ENCODE results near the gene MACROH2A1.

The MACROH2A1 gene

DNA sequence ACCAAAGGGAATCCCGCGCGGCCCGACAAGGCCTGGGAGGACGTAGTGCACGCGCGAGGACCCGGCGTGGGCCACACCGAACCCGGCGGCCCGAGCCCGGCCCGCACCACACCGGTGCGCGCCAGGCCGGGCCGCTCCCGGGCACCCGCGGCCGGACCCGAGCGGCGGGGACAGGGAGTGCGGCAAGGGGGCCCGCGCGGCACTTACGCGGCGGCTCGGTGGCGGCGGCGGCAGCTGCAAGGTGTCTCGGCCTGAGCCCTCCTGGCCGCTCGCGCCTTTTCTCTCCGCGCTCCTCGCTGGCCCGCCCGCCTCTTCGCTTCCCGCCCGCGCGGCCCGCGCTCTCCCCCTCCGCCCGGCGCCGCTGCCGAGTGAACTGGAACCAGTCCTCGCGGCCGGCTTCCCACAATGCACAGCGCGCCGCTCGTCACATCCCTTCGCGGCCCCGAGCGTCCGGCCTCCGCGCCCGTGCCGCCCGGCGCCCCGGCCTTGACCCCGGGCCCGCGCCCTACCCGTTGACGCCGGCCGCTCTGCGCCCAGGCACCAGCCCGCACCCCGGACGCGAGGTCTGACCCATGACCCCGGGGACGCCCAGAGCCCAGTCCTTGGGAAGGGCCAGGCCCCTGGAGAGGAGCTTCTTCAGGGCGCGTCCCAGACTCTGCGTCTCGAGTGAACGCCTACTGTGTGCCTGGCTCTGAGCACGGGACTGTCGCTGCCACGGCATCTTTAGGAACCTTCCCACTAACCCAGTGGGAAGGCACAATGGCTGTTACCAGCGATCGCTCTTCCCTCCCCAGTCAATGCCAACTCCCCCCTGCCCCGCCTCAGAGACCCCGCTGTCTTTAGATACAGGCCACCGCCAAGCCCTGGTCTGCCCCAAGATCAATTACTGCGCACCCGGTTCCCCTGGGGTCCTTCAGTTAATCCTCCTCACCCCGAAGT is at the start of gene MACROH2A1:
TSS of gene MACROH2A1 (minus strand) at position 377 of the 939 bp plus-strand sequence. CDS start 10,138 bp downstream, outside the sequence.
- DNase-seq, result peak; percentile 82 to 83

DNA sequence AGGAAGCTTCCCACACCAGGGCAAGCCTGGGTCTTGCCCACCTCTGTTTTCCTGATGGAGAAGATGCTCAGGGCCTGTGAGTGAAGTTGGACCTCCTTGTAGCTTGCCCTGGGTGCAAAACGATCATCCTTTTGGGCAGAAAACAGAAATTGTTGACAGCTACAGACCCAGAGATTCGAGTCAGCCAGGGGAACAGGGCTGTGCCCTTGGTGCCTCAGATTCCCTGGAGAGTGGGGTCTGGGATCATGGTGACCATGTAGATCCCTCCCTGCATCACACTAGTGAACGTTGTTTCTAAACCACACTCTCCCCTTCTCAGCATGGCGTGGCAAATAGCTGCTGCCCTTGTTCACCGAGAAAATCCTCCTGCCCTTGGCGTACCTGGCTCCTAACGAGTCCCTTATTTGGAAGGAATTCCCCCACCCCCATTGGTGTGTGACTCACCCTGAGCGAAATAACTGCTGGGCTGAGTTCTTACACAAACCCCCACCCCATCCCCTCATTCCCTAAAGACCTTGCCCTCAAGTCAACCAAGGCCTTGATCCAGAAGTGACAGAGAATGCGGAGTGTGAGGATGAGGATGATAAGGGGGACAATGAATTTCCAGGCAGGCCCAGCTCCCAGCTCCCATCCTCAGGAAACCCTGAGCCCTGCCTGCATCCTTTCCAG is 49.2 kb upstream of the MACROH2A1 start:
- DNase-seq, result no peak

DNA sequence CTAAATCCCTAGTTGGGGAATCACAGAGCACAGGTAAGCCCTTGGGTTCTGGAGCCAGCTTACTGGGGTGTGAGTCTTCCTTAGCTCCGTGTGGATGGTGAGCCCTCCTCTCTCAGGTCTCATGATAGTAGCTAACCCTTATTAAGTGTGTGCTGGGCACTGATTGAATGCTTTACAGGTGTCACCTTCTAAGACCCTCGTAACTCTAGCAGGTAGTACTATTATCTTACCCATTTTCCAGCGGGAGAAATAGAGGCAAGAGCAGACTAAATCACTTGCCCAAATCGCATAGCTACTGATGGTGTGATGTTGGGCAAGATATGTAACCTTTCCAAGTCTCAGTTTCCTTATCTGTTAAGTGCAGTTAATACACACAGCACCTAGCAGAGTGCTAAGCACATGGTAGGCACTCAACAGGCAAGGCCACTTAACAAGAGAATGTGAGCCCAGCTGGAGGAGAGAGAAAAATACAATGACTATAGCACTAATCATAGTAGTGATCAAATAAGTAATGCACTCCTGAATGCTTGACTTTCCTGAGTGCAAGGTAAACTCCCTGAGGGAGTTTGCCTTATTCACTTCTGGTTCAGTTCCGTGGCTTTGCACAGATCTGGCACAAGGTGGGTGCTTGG is 48.4 kb upstream of the MACROH2A1 start, which contains the start of gene DCANP1:
TSS of gene DCANP1 (minus strand) at position 51 of the 632 bp plus-strand sequence. CDS start 240 bp downstream, outside the sequence.
- DNase-seq, result no peak

DNA sequence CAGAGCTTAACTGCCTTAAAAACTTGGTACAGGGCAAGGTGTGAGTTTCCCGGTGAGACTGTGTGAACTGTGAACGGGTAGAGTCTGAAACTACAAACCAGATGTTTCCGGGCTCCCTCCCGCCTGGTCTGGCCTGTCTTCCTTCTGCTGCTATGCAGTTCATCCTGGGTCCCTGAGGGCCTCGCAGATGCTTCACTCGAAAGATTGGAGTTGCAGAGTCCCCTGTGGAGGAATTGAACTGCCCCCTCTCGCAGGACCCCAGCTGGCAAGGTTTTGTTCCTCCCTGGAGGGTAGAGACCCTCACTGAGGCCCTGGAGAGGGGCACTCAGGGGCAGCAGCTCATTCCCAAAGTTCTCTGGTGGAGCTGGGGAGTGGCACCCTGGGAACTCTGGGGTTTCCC is 47.6 kb upstream of the MACROH2A1 start:
- DNase-seq, result no peak

DNA sequence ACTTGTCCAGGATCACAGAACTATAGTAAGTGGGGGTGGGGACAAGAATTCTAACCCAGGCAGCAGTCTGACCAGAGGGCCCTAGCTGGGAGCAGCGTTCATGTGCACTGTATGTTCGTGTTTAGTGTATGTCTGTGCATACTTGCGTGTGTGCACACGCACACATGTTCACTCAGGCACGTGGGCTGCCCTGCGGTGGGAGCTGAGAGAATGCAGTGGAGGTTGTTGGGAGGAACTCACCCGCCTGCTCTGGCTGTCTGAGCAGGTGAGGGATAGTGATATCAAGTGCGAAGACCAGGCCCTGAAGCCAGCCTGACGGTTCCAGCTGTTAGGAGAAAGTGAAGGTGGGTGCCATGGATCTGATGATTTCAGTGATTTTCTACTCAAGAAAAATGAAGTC is 47.2 kb upstream of the MACROH2A1 start:
- no peak for DNase-seq

DNA sequence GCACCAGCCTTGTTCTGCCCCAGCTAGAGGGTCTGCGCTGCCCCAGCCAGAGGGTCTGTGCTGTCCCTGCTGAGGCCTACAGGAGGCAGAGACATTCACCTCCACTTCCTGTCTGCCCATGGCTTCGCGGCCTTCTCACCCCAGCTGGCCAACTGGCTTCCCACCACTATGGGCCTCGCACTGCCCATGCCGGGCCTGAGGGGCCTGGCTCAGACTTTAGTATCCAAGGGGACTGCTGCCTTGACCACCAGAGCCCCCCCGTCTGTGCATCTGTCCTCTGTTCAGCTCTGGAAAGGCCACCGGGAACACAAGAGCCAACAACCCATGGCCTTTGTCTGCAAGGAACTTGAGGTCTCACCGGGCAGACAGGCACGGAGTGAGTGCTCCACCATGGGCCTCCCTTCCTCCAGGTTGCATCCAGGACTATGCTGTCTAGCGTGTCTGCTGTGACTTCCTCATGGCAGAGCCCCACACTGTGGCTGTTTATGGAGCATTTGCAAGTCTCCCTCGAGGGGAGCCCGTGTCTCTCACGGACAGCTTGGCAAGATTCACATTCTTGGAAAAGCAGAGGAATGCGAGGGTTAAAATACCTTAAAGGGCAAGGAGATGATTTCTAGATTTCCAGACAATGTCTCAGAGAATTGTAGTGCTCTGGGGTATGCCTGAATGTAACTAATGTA is 46.4 kb upstream of the MACROH2A1 start:
- no peak for DNase-seq

DNA sequence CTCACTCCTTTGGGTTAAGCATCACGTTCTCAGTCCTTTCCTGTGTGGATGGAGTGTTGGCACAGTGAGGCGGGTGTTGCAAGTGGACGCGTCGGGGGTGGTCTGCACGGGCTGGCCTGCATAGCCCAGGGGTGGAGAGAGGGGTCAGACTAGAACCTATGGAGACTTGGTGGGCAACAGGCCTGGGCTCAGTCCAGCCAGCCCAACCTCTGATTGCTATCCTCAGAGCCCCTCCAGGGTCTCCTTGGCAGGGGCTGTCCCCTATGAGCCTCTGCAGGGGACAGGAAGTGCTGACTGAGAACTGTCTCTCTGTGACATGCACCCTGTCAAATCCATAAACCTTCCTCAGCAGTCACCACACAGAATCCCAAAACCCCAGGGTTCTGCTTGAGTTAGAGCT is 45.9 kb upstream of the MACROH2A1 start:
- DNase-seq, result no peak

DNA sequence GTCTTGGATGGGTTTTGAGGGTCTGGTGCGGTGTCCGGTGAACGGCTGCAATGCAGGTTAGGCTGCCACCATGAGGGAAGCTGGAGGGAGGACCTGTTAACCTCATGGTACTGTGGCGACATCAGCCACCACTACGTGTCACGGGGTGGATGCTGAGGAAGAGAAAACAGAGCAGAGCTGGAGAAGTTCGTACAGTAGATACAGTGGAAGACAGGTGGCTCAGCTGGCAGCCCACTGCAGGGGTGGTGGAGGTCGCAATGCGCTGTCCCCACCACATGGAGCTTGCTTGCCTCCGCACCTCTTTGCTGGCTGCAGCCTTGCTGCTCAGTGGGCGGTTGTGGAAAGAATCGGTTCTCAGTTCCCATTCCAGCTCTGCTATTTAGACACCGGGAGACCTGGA is 45.3 kb upstream of the MACROH2A1 start:
- DNase-seq, result no peak

DNA sequence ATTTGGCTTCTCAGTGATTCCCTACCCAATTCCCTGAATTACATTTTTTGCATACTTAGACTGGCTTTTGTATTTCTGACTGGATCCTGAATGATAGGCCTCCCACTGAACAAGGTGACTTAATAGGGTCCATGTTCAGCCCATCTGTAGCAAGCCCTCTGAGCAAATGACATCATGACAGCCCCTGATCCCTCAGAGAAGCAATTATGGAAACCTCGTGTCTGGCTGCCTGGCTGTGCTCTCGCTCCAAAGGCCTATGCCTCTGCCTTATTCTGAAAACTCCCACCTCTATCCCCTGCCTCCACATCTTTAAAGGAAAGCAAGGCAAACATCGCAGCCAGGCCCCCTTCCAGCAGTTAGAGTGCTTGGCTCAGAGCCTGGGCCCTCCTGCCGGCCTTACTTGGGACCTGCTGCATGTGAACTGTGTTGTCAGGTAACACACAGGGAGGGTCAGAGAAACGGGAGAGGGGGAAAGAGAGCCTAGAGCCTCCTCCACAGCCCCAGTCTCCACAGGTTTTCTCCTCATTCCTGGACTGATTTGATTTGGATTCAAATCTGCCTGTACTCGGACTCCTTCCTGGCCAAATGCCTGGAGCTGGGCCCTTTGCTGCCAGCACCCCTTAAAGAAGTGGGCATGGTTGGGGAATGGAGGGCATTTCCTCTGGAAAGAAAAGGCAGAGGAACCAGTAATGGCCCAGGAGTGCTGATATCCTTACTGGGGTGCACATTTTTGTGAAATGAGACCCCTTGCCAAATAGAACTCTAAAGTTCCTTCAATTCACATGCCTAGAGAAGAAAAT is 44.3 kb upstream of the MACROH2A1 start:
- no peak for DNase-seq

DNA sequence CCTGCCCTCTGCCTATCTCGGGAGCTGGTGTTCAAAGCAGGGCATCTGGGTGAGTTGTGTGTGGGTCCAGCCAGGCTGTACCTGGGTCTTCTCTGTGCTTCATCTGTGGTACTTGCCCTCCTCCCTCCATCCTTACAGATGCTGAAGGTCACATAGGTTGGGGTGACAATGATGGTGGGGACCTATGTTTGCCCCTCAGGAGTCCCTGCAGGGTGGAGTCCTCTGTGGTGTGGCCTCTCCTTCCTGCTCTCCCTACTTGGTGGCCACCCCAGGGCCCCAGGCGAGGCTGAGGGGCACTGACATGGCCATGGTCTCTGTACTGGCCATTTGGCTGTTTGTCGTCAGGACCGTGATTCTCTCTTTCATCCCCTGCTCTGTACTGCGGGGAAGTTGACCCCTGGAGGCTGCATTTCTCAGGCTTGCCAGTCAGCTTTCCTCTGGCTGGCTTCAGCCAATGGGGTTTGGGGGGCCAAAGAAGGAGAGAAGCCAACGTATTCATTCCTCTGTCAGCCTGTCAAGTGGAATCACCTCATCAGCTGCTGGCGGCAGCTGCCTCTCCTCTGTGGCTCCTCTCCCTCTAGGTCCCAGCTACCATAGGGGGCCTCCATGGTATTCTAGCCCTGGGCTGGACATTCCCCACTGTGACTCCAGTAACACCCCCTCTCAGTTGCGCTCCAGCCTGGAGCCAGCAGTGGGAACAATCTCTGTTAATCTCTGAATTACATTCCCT is 43.6 kb upstream of the MACROH2A1 start:
- DNase-seq, result no peak

DNA sequence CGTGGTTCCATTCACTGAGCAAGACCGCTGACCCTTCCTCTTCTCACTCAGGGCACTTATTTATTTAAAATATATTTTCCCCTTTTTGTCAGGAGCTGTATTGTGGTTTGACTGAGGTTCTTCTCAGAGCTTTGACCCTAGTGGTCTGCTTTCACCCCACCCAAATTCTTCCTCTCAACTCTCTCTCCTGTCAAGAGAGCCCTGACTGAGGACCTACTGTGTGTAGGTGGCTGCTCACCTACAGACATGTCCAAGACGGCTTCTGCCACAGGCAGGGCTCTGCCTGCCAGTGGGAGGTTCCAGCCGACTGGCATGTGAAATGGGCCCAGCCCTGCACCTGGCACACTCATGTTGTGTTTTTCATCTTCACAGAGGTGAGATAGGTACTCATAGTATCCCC is 42.9 kb upstream of the MACROH2A1 start:
- DNase-seq, result no peak

DNA sequence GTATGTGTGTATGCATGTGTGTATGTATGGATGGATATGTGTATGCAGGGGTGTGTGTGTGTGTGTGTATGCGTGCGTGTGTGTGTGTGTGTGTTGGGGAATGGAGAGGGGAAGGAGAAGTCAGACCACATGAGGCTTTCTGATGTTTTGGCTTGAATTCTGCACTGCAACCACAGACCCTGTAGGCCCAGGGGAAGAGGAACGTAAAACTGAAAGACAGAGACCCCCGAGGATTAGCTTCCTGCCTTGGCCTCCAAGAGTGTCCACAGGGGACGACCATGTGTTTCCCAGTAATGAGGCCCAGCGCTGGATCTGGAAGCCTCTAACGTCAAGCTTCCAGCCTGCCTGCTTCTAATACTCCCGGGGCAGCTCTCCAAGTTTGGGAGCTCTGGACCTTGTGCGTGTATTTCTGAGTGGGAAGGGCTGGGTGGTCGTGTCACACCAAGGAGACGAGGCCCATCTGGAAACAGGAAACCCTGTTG is 42.4 kb upstream of the MACROH2A1 start:
- no peak for DNase-seq

DNA sequence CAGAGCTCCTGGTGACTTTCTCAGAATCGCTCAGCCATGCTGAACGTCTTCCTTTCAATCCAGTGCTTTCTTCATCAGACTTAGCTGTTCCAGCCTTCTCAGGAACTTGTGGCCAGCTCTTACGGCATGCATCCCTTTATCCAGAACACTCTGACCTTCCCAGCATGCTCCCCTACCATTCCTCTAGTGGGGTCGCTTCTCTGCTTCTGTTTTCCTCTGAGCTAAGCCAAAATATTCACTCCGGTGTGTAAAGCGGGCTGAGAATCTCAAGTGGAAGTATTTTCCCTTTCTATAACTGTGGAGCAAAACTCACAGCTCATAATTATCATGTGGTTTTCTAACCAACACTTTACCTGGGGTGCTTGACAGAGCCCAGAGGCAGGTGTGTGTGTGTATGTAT is 41.9 kb upstream of the MACROH2A1 start:
- no peak for DNase-seq

DNA sequence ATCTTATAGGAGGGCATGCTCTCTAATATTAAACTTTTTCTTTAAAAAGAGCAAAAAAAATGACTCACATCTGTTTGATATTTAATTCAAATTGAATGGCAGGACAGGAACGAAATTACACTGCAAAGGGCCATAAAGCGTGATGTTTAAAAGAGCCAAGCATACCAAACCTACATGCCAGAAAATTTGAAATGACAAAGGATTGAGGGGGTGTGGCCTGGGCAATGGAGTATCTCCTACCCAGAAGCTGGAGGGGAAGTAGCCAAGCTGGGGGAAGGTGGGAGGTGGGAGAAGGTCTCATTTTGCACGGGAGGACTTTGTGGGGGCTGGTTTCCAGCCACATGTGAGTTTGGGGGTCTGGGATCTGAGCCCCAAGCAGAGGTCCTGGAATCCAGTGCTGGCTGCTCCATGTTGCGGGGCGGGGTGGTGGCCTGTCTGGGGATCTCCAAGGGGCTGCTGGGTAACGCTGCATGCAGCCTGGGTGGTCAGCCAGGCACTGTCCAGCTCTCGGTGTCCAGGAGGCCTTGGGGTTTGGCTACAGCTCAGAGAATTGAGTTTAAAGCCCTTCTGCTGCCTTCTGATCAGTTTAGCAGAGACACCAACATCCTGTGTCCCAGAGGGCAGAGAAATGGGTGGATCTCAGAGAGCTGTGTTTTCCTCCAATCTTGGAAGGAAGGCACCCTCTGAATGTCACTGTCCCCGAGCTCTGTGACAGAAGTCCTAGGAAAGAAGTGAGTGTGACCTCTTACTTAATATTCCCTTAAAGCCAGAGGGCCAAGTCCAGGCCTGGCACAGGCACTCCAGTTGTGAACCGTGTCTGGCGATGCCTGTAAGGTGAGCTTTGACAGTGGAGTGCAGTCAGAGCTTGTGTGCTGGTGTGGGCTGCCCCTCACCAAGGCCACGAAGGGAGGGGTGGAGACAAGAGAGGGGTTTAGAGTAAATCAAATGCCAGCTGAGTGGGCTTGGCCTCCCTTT is 40.5 kb upstream of the MACROH2A1 start:
- DNase-seq, result no peak

DNA sequence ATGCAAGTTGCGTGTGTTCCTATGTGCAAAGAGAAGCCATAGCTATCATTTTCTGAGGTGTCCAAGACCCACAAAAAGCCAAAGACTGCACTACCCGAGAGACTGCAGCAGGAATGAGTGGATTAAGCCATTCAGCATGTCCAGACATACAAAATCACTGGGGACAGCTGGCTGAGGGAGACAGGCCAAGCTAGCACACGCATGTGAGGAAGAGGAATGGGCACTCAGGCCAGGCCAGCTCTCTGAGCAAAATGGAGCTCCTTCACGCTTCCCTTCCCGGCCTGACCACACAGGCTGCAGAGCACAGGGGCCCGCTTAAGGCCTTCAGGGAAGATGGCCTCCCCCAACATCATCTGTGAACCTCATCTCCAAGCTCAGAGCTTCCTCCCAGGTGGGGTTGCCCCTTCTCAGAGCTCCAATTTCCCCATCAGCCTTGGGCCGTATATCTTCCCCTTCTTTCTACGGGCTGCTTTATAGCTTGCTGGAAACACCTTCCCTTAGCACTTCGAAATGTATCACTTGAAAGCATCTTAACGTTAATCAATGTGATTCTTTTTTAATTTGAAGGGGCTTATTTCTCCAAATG is 39.7 kb upstream of the MACROH2A1 start:
- DNase-seq, result no peak

DNA sequence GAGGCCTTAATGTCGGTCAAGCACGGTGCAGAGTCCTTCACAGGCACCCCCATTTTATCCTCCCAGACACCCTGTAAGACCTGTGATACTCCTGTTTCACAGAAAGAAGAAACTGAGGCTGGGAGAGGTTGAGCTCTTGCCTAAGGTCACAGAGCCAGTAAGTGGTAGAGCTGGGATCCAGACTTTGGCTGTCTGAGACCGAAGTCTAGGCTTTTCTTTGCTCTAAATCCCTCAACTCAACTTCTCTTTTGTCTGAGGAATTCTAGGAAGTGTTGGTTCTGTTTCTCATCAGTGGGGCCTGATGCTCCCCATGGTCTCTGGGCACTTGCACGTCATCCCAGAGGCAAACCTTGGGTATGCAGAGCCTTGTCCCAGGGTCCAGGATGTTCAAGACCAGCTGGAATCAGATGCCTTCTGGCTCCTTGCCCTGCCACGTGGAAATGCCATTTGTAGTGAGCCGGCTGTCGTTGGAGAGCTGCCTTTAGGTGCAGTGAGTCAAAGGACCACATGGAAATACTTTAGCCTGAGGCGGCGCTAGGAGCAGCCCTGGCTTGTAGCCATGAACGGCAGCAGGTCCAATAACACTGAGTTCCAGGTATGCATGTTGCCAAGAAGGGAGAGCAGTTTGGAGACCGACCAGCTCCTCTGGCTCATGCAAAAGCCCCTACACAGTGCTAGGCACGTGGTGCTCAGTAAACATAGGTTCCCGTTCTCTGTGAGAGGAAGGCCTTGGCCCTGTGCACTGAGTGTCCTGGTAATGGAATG is 38.9 kb upstream of the MACROH2A1 start:
- no peak for DNase-seq

DNA sequence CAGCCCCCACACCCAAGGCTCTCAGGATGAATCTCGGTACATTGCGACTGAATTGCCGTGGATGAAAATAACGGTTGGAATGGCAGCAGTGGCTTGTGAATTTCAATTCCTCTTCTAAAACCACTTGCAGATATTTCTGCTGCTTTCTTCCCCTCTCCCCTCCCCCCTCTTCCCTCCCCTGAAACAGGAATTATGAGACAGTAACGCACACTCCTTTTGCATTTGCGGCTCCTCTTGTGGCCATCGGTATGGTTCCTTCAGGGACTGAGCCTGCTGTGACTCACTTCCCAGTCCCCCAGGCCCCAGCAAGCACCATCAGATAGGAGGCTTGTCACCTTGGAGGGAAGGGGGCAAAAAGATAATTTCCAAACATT is 38.4 kb upstream of the MACROH2A1 start:
- peak; percentile 8 to 43 for DNase-seq

DNA sequence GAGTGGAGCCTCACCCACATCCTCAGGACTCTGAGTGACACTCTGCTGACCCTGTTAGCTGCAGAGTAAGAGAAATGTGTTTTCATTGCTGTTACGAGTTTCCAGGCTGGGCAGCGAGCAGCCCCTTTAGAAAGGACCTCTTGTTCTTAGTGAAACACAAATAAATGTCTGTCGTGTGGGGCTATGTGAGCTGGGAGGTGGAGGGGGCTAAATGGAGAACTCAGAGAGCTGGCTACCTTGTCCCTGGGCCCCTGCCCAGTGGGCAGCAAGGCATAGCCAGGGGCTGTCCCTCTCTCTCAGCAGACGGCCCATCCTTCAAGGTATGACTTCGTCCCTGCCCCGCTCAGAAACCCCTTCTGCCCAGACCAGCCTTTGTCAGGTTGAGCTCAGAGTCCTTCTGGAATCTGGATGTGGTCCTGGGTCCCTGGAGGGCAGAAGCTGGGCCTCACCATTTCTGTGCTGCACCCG is 38.0 kb upstream of the MACROH2A1 start:
- no peak for DNase-seq

All from CD4-positive, alpha-beta T cell treated with Interleukin-4 for 1 hour (primary cell).